ENCODE results near the gene TRMT11. TPM values are rescaled to one million over a fixed set of nuclear protein-coding genes. Genes with fewer than 3 reads are reported as not detected.

TRMT11 gene
- total and polyA plus RNA-seq, 2 of the 8 experiments (the other 6 are each of a cell fraction or from before 2014, with no cell fraction given) = 19.7 to 32.4 TPM

DNA sequence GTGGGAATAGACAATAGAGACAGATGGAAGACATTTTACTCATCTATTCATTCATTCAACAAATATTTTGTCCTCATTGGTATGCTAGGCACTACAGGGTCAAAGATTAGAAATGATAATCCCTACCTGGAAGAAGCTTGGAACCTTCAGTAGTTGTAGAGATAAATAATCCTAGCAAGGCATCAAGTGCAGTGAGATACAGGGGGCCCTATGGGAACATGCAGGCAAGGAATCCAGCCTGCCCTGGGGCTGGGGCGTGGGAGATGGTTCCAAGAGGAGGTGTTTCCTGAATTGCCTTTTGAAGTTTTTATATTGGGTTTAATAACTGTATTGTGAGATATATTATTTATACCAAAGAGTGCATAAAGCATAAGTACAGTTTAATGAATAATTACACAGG is 64.5 kb downstream of the TRMT11 start:
- Histone ChIP-seq H3K79me1 (ENCODE audit: low read depth, low read length) (no peaks in the 10 kb centered on the region), H2BK12ac (ENCODE audit: low read depth, low read length) (no peak overlapping the region), H3K9me3 (ENCODE audit: insufficient read depth in 2 of 2, low read depth in 1 of 2, low read length in 1 of 2) (no peaks in the 10 kb centered on the region), H3K18ac (ENCODE audit: extremely low read depth, low read length) (no peak overlapping the region), H4K91ac (replicated peaks; ENCODE audit: insufficient read length, low read length) (no peak overlapping the region), H3K4me2 (ENCODE audit: insufficient read depth in 1 of 2, low read depth in 2 of 2, low read length in 2 of 2) (no peak overlapping the region), H3K23ac (ENCODE audit: insufficient read length) (no peak overlapping the region), H3K56ac (replicated peaks; ENCODE audit: insufficient read length, low read depth, low read length) (no peak overlapping the region), H2AK5ac (ENCODE audit: low read depth, low read length) (no peak overlapping the region), H3K4me3 (ENCODE audit: extremely low read depth in 1 of 4, insufficient read depth in 2 of 4, low read depth in 3 of 4, low read length in 4 of 4) (no peak overlapping the region), H2BK15ac (ENCODE audit: low read length) (no peak overlapping the region), H3K27me3 (replicated peaks in 1 of 4; ENCODE audit: control insufficient read depth in 3 of 4, extremely low read depth in 1 of 4, insufficient read depth in 3 of 4, low read length in 3 of 4) (no peaks in the 10 kb centered on the region), H3K23me2 (ENCODE audit: low read depth, low read length) (no peaks in the 10 kb centered on the region), H2AFZ (ENCODE audit: low read length) (no peak overlapping the region), H3K36me3 (ENCODE audit: control insufficient read depth in 2 of 4, insufficient read depth in 4 of 4, low read length in 3 of 4) (peaks cover 0 to 10% (median 2%) of the 10 kb centered on the region in 4 experiments; a peak in 6 of 8 replicates), H4K5ac (ENCODE audit: insufficient read length, low read depth, low read length) (no peak overlapping the region), H4K8ac (ENCODE audit: extremely low read depth, insufficient read depth, low read length) (no peak overlapping the region), H3K4ac (replicated peaks; ENCODE audit: insufficient read length, low read depth, low read length) (no peak overlapping the region), H2BK20ac (ENCODE audit: low read length) (no peak overlapping the region), H3K14ac (ENCODE audit: insufficient read length) (no peak overlapping the region), H3K4me1 (replicated peaks in 1 of 4; ENCODE audit: control insufficient read depth in 3 of 4, insufficient read depth in 4 of 4, low read length in 3 of 4) (no peaks in the 10 kb centered on the region), H4K20me1 (replicated peaks in 1 of 2; ENCODE audit: control insufficient read depth in 1 of 2, insufficient read depth in 2 of 2, low read length in 2 of 2) (no peaks in the 10 kb centered on the region), H2BK120ac (replicated peaks; ENCODE audit: low read depth, low read length) (no peak overlapping the region), H2BK5ac (ENCODE audit: low read depth, low read length) (no peak overlapping the region), H3K27ac (ENCODE audit: low read depth, low read length) (no peak overlapping the region), H3K9ac (replicated peaks in 1 of 4; ENCODE audit: extremely low read depth in 1 of 4, low read depth in 3 of 4, low read length in 3 of 4) (no peak overlapping the region), H3K79me2 (ENCODE audit: control insufficient read depth in 1 of 2, insufficient read depth in 2 of 2, low read length in 2 of 2) (no peaks in the 10 kb centered on the region)
- FAIRE-seq = no peak
- ChIA-PET CTCF (ENCODE audit: partially characterized antibody) (interaction anchor here (1.3 kb wide), 1 partner anchor 9 kb away, joined by 3 read pairs; no protein-coding TSS in a partner anchor), POLR2A (ENCODE audit: partially characterized antibody) (interaction anchor here (1.0 kb wide), 1 partner anchor 47 kb away, joined by 3 read pairs; no protein-coding TSS in a partner anchor)
- WGBS, 2 experiments (ENCODE audit: extremely low coverage in 1 of 2, insufficient coverage in 1 of 2, insufficient read length in 1 of 2, insufficient replicate concordance in 2 of 2, low coverage in 1 of 2, low lambda C conversion rate in 2 of 2, missing lambda C conversion rate in 1 of 2) = 94% methylated on average over 1 of the region's 1 CpG; no CpG with 5 or more reads in 1 of the 2 experiments
- no peak for DNase-seq (ENCODE audit: low read depth in 1 of 2, low spot score in 2 of 2)
- no peak for TF ChIP-seq EP300 (IDR thresholded peaks at IDR 0.05; ENCODE audit: borderline replicate concordance in 1 of 2, low read depth in 2 of 2, low read length in 2 of 2)
- TF ChIP-seq POLR2A (IDR thresholded peaks at IDR 0.05; ENCODE audit: control extremely low read depth in 1 of 2, low read depth in 2 of 2, low read length in 2 of 2) = no peak
- no peak for TF ChIP-seq HDAC2 (IDR thresholded peaks at IDR 0.05; ENCODE audit: borderline replicate concordance in 1 of 2, low read depth in 2 of 2, low read length in 2 of 2)
- no peak for TF ChIP-seq SIN3A (conservative IDR thresholded peaks at IDR 0.05 in 1 of 2, IDR thresholded peaks at IDR 0.05 in 1 of 2; ENCODE audit: low read depth in 1 of 2, low read length in 2 of 2)
- no peak for TF ChIP-seq RAD21 (IDR thresholded peaks at IDR 0.05 in 1 of 2, conservative IDR thresholded peaks at IDR 0.05 in 1 of 2; ENCODE audit: low read depth in 2 of 2, low read length in 2 of 2)
- TF ChIP-seq RBBP5 (IDR thresholded peaks at IDR 0.05; ENCODE audit: borderline replicate concordance, low read depth, low read length) = no peak
- TF ChIP-seq SRF (IDR thresholded peaks at IDR 0.05; ENCODE audit: low read depth, low read length) = no peak
- no peak for TF ChIP-seq SIRT6 (IDR thresholded peaks at IDR 0.05; ENCODE audit: low read length)
- TF ChIP-seq, protein P1, sequence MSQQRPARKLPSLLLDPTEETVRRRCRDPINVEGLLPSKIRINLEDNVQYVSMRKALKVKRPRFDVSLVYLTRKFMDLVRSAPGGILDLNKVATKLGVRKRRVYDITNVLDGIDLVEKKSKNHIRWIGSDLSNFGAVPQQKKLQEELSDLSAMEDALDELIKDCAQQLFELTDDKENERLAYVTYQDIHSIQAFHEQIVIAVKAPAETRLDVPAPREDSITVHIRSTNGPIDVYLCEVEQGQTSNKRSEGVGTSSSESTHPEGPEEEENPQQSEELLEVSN (IDR thresholded peaks at IDR 0.05) = no peak
- TF ChIP-seq BRCA1 (IDR thresholded peaks at IDR 0.05; ENCODE audit: low read depth, low read length) = no peak
- TF ChIP-seq PHF8 (conservative IDR thresholded peaks at IDR 0.05; ENCODE audit: low read depth, low read length) = no peak
- TF ChIP-seq TBP (IDR thresholded peaks at IDR 0.05; ENCODE audit: low read depth, low read length) = no peak
- no peak for TF ChIP-seq ASH2L (IDR thresholded peaks at IDR 0.05; ENCODE audit: low read length)
